Measurements from ENCODE around the gene CHRNA1.

Gene CHRNA1

GRCh38 chr2:174764280-174765255 lies at the start of gene CHRNA1:
Gene CHRNA1 (minus strand): TSS chr2:174764472. CDS start chr2:174764394, 78 bp downstream.
- no peak for DNase-seq (ENCODE audit: low read depth, low spot score)
- CTCF ChIA-PET: interaction anchor here (0.6 to 9.7 kb wide), 15 partner anchors 7 to 234 kb away, joined by 3 to 96 read pairs (median 3); no protein-coding TSS in a partner anchor
- no peak within 1 kb of the TSS for H3K4me3 ChIP-seq (ENCODE audit: low read depth, low read length)
- TF ChIP-seq, protein P1, sequence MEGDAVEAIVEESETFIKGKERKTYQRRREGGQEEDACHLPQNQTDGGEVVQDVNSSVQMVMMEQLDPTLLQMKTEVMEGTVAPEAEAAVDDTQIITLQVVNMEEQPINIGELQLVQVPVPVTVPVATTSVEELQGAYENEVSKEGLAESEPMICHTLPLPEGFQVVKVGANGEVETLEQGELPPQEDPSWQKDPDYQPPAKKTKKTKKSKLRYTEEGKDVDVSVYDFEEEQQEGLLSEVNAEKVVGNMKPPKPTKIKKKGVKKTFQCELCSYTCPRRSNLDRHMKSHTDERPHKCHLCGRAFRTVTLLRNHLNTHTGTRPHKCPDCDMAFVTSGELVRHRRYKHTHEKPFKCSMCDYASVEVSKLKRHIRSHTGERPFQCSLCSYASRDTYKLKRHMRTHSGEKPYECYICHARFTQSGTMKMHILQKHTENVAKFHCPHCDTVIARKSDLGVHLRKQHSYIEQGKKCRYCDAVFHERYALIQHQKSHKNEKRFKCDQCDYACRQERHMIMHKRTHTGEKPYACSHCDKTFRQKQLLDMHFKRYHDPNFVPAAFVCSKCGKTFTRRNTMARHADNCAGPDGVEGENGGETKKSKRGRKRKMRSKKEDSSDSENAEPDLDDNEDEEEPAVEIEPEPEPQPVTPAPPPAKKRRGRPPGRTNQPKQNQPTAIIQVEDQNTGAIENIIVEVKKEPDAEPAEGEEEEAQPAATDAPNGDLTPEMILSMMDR (IDR thresholded peaks at IDR 0.05; ENCODE audit: insufficient read depth, low read length, missing control alignments): no peak
- POLR2A ChIA-PET: no interaction called here

DNA sequence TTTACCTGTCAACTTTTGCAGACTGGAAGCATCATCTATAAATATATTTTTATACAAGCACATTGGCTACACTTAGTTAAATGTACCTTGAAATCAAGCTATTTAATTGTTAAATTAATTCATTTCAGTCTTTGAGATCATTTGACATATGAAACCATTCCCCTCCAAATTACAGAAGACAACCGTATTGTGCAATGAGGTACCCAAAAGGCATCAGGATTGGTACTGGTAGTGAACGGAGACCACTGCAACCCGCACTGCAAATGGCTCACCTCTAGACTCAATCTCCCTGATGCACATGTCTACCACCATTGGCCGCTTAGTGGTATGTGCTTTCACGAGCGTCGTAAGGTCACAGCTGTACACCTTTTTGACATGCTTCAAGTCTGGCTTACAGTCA lies 47.8 kb upstream of the CHRNA1 start:
- no peak for DNase-seq (ENCODE audit: low read depth, low spot score)
- ChIA-PET CTCF (interaction anchor here (1.3 to 5.6 kb wide), 4 partner anchors 10 to 178 kb away, joined by 3 to 32 read pairs (median 10); no protein-coding TSS in a partner anchor), POLR2A (no interaction called here)
- TF ChIP-seq, protein P1 (IDR thresholded peaks at IDR 0.05; ENCODE audit: insufficient read depth, low read length, missing control alignments): no peak
- no peak overlapping the region for H3K4me3 ChIP-seq (ENCODE audit: low read depth, low read length)

GRCh38 chr2:174807931-174808330 lies 43.7 kb upstream of the CHRNA1 start:
- TF ChIP-seq, protein P1 (IDR thresholded peaks at IDR 0.05; ENCODE audit: insufficient read depth, low read length, missing control alignments): no peak
- no peak for DNase-seq (ENCODE audit: low read depth, low spot score)
- ChIA-PET POLR2A (interaction anchor here (1.3 kb wide), 1 partner anchor 144 kb away, joined by 6 read pairs; no protein-coding TSS in a partner anchor), CTCF (interaction anchor here (1.3 to 1.4 kb wide), 2 partner anchors 12 to 37 kb away, joined by 3 read pairs; no protein-coding TSS in a partner anchor)
- H3K4me3 ChIP-seq (ENCODE audit: low read depth, low read length): no peak overlapping the region

- no peak for DNase-seq (ENCODE audit: low read depth, low spot score)
- POLR2A ChIA-PET: no interaction called here
- CTCF ChIA-PET: interaction anchor here (0.8 to 2.8 kb wide), 8 partner anchors 10 to 343 kb away, joined by 3 to 13 read pairs (median 4); no protein-coding TSS in a partner anchor
- H3K4me3 ChIP-seq (ENCODE audit: low read depth, low read length): no peak overlapping the region
- TF ChIP-seq, protein P1 (IDR thresholded peaks at IDR 0.05; ENCODE audit: insufficient read depth, low read length, missing control alignments): no peak
These were observed 41.5 kb upstream of the CHRNA1 start for GRCh38 chr2:174805803-174806202.

DNA sequence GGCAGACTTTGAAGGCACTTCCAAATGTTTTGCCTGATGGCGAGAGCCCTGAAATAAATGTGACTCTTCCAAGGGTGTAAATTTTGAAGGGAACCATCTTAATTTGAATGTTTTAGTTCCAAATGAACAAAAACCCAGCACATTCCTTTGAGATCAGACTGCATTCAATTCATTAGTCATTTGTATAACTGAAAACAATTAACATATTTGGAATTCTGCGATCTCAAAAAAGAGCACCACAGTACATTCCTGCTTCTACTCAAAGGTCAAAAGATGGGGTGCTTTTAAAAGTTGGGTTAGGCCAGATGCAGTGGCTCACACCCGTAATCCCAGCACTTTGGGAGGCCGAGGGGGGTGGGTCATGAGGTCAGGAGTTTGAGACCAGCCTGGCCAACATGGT lies 38.2 kb upstream of the CHRNA1 start:
- ChIA-PET POLR2A (no interaction called here), CTCF (interaction anchor here (0.9 to 1.3 kb wide), 2 partner anchors 31 to 182 kb away, joined by 3 to 4 read pairs; no protein-coding TSS in a partner anchor)
- H3K4me3 ChIP-seq (ENCODE audit: low read depth, low read length): no peak overlapping the region
- no peak for DNase-seq (ENCODE audit: low read depth, low spot score)
- TF ChIP-seq, protein P1 (IDR thresholded peaks at IDR 0.05; ENCODE audit: insufficient read depth, low read length, missing control alignments): no peak

Data from AG04449 (cell line).